Adrenal gland (tissue), 12 donors: ENCODE measurements around the gene PMF1. TPM values are rescaled to one million over a fixed set of nuclear protein-coding genes. Genes with fewer than 3 reads are reported as not detected.

ENCODE experiments used
- DNase-seq, 7 donors: peaks; one replicate each; pipeline ENCODE4 v3.0.0-alpha.2; 2019 to 2020
- H3K27ac ChIP-seq, 5 donors: fragments of 200-600 bp; sonication (generic) in 4 of 5; 1 replicate in 3 of 5; 2 replicates in 2 of 5; pipeline versions ENCODE4 v1.5.1 to v1.8.0; 2016 to 2020; ENCODE audit warnings: mild to moderate bottlenecking in 1 of 5
- H3K27me3 ChIP-seq: fragments of 200-600 bp; 2 replicates; pipeline ENCODE4 v1.8.0; 2021
- H3K36me3 ChIP-seq, 2 donors: fragments of 200-600 bp; replicated peaks in 1 of 2; 1 replicate in 1 of 2; 2 replicates in 1 of 2; pipeline versions ENCODE4 v1.5.1 to v1.8.0; 2018 to 2022
- H3K4me1 ChIP-seq, 2 donors: fragments of 200-600 bp; replicated peaks in 1 of 2; 1 replicate in 1 of 2; 2 replicates in 1 of 2; pipeline versions ENCODE4 v1.5.1 to v1.8.0; 2018 to 2021
- H3K4me3 ChIP-seq, 4 donors: fragments of 200-600 bp; sonication (generic) in 3 of 4; one replicate each; pipeline ENCODE4 v1.5.1; 2016 to 2018
- H3K9me3 ChIP-seq, 3 donors: fragments of 200-600 bp; sonication (generic) in 1 of 3; replicated peaks in 1 of 3; 1 replicate in 2 of 3; 2 replicates in 1 of 3; pipeline versions ENCODE4 v1.5.1 to v1.8.0; 2016 to 2021
- CTCF ChIP-seq, 6 experiments: fragments of 450-650 bp in 4 of 6; fragments of 200-600 bp in 2 of 6; sonication (generic) in 1 of 6; IDR thresholded peaks; 1 replicate in 5 of 6; 2 replicates in 1 of 6; pipeline versions ENCODE4 v1.5.1 to v1.8.0; 2016 to 2021; ENCODE audit warnings: antibody characterized with exemption in 6 of 6, mild to moderate bottlenecking in 2 of 6, moderate library complexity in 1 of 6
- POLR2A ChIP-seq, 2 donors: fragments of 450-650 bp; IDR thresholded peaks; one replicate each; pipeline ENCODE4 v1.6.1; 2017; ENCODE audit warnings: antibody characterized with exemption in 2 of 2, mild to moderate bottlenecking in 2 of 2, moderate library complexity in 1 of 2
- WGBS, 4 donors: extraction: QIAGEN DNeasy Blood & Tissue Kit in 2 of 4; methylation state at CpG; one replicate each; pipeline versions ENCODE4 v1.1.5 to v1.1.7; 2013 to 2017; 5-methylcytosine and 5-hydroxymethylcytosine counted together
- intact Hi-C, 2 donors: fragments of 100-400 bp; cut with DNase I; formaldehyde crosslinking; loops; one replicate each; pipeline versions ENCODE4 v1.14.1 to v1.15.0; 2022 to 2023
- polyA plus RNA-seq, 3 donors: library from polyadenylated mRNA; stranded (reverse); fragments of 200-250 nt in 2 of 3; fragments of 350-450 nt in 1 of 3; fragmentation: Illumina TruSeq in 1 of 3; extraction: RNeasy Lipid Tissue Mini Kit (QIAGEN cat#74804) in 1 of 3; gene quantifications; one replicate each; pipeline ENCODE4 v1.2.3, GENCODE V29; 2013 to 2014
- small RNA-seq, 2 donors: library from RNA; depleted of rRNA; stranded (forward); fragments of <200 nt; gene quantifications; one replicate each; pipeline ENCODE3, GENCODE V24; 2016
- total RNA-seq, 9 donors: library from RNA; depleted of rRNA in 4 of 9; stranded (reverse); fragments of >200 nt in 4 of 9; fragments of 120-200 nt in 1 of 9; fragmentation: NEBNext Ultra II Directional in 1 of 9; extraction: Animal tissue kit (Norgen Biotek cat#: 25700) in 1 of 9; gene quantifications; one replicate each; pipeline versions ENCODE4 v1.1.0 to v1.2.4, GENCODE V29; 2013 to 2023
- donor health status: healthy with polysubstance abuse.
- donor health status: Bipolar disorder and iron deficiency.
- donor health status: DM: yes; HTN: yes; CAD: no.
- donor health status: DM: no; HTN: no; CAD: no.
- donor health status: DM: no; HTN: no; CAD: no.
- donor health status: DM: yes; HTN: yes; CAD: no.

The PMF1 gene
- total and polyA plus RNA-seq, 12 donors: 45.6 to 103 (median 67.7) TPM

GRCh38 chr1:156284112-156284511 lies 71.3 kb downstream of the PMF1 start, which contains the start of gene TMEM79:
TMEM79 (plus strand) TSS chr1:156284325; CDS start chr1:156285227, 902 bp downstream.
- peak within 1 kb of the TSS in 3 of 5 donors; percentile 82 to 90 (median 86) for H3K27ac ChIP-seq
- no peaks in the 10 kb centered on the region for H3K36me3 ChIP-seq
- peak within 1 kb of the TSS in 3 of 4 donors; percentile 53 to 79 (median 78) for H3K4me3 ChIP-seq
- H3K27me3 ChIP-seq: no peaks in the 10 kb centered on the region
- peaks cover 16 to 26% of the 10 kb centered on the region in 2 donors for H3K4me1 ChIP-seq
- TF ChIP-seq CTCF (IDR thresholded peaks at IDR 0.05): no peak
- no peak for TF ChIP-seq POLR2A (IDR thresholded peaks at IDR 0.05)
- no peaks in the 10 kb centered on the region for H3K9me3 ChIP-seq
- DNase-seq: no peak
- WGBS, 4 donors: 88 to 92% (median 91%) methylated on average over 7 of the region's 7 CpGs
- intact Hi-C loops: no loop called here

- Histone ChIP-seq H3K36me3 (peaks cover 0 to 4% of the 10 kb centered on the region in 2 donors), H3K27ac (no peak overlapping the region), H3K9me3 (no peaks in the 10 kb centered on the region), H3K4me1 (peaks cover 16 to 26% of the 10 kb centered on the region in 2 donors), H3K27me3 (no peaks in the 10 kb centered on the region), H3K4me3 (no peak overlapping the region)
- DNase-seq: no peak
- WGBS, 4 donors: 53 to 78% (median 72%) methylated on average over 4 of the region's 4 CpGs
- TF ChIP-seq POLR2A (IDR thresholded peaks at IDR 0.05): no peak
- TF ChIP-seq CTCF (IDR thresholded peaks at IDR 0.05): no peak
- intact Hi-C loops: no loop called here
These were observed 72.0 kb downstream of the PMF1 start for GRCh38 chr1:156284757-156285156.

GRCh38 chr1:156285437-156285836 lies 72.6 kb downstream of the PMF1 start:
- no peak for DNase-seq
- no peaks in the 10 kb centered on the region for H3K27me3 ChIP-seq
- peaks cover 0 to 4% of the 10 kb centered on the region in 2 donors for H3K36me3 ChIP-seq
- WGBS, 4 donors: 89 to 100% (median 94%) methylated on average over 3 to 21 of the region's 21 CpGs
- H3K9me3 ChIP-seq: no peaks in the 10 kb centered on the region
- H3K4me1 ChIP-seq: peaks cover 16 to 26% of the 10 kb centered on the region in 2 donors
- no peak overlapping the region for H3K4me3 ChIP-seq
- intact Hi-C loops: no loop called here
- no peak overlapping the region for H3K27ac ChIP-seq
- TF ChIP-seq POLR2A (IDR thresholded peaks at IDR 0.05) (no peak), CTCF (IDR thresholded peaks at IDR 0.05) (no peak)

GRCh38 chr1:156286061-156286460 lies 73.3 kb downstream of the PMF1 start:
- no peak for TF ChIP-seq POLR2A (IDR thresholded peaks at IDR 0.05)
- TF ChIP-seq CTCF (IDR thresholded peaks at IDR 0.05): no peak
- intact Hi-C loops: no loop called here
- Histone ChIP-seq H3K4me1 (peaks cover 13 to 23% of the 10 kb centered on the region in 2 donors), H3K36me3 (peaks cover 0 to 4% of the 10 kb centered on the region in 2 donors), H3K27ac (no peak overlapping the region), H3K9me3 (no peaks in the 10 kb centered on the region), H3K27me3 (no peaks in the 10 kb centered on the region), H3K4me3 (no peak overlapping the region)
- DNase-seq: no peak
- 91 to 96% (median 94%) methylated on average over 8 of the region's 8 CpGs for WGBS, 4 donors

Small RNA genes lying within 50 kb of the gene (small RNA-seq; reads per million reads assigned to genes)
- gene RF00568: 0 to 0.12 reads per million in 2 donors

Other genes starting within 250 kb of the PMF1 start
- gene ARHGEF2, start 234.5 kb upstream of the PMF1 start, total RNA-seq: 10 to 100 TPM in 8 of 9 donors, 1 to 10 TPM in 1; 7.6 to 41.3 (median 32.3) TPM
- 10 to 100 TPM; 13.6 to 27.8 (median 19.9) TPM for gene ARHGEF2, start 234.5 kb upstream of the PMF1 start, polyA plus RNA-seq
- gene SSR2, start 192.1 kb upstream of the PMF1 start, total RNA-seq: 100 to 1,000 TPM; 171 to 722 (median 357) TPM
- 100 to 1,000 TPM; 164 to 724 (median 287) TPM for gene SSR2, start 192.1 kb upstream of the PMF1 start, polyA plus RNA-seq
- 10 to 100 TPM in 8 of 9 donors, 1 to 10 TPM in 1; 9.5 to 34.6 (median 22.6) TPM for gene UBQLN4, start 159.2 kb upstream of the PMF1 start, total RNA-seq
- gene UBQLN4, start 159.2 kb upstream of the PMF1 start, polyA plus RNA-seq: 10 to 100 TPM; 15.0 to 30.0 (median 27.5) TPM
- gene LAMTOR2, start 158.2 kb upstream of the PMF1 start, total RNA-seq: 100 to 1,000 TPM in 3 of 9 donors, 10 to 100 TPM in 6; 53.6 to 140 (median 85.1) TPM
- 100 to 1,000 TPM in 2 of 3 donors, 10 to 100 TPM in 1; 76.0 to 216 (median 143) TPM for gene LAMTOR2, start 158.2 kb upstream of the PMF1 start, polyA plus RNA-seq
- under 1 TPM in 1 of 9 donors, not detected in 8; 0.38 TPM for gene RAB25, start 151.8 kb upstream of the PMF1 start, total RNA-seq
- gene RAB25, start 151.8 kb upstream of the PMF1 start, polyA plus RNA-seq: under 1 TPM in 2 of 3 donors, not detected in 1; 0.17 to 0.48 TPM
- 1 to 10 TPM in 4 of 9 donors, under 1 TPM in 5; 0.09 to 2.4 (median 0.55) TPM for gene MEX3A, start 130.5 kb upstream of the PMF1 start, total RNA-seq
- under 1 TPM; 0.17 to 0.27 (median 0.24) TPM for gene MEX3A, start 130.5 kb upstream of the PMF1 start, polyA plus RNA-seq
- 100 to 1,000 TPM; 116 to 591 (median 391) TPM for gene LMNA, start 98.3 kb upstream of the PMF1 start, total RNA-seq
- gene LMNA, start 98.3 kb upstream of the PMF1 start, polyA plus RNA-seq: 100 to 1,000 TPM; 140 to 458 (median 374) TPM
- 1 to 10 TPM in 7 of 9 donors, under 1 TPM in 2; 0.30 to 4.8 (median 1.8) TPM for gene SEMA4A, start 59.4 kb upstream of the PMF1 start, total RNA-seq
- 1 to 10 TPM in 2 of 3 donors, under 1 TPM in 1; 0.93 to 3.1 (median 2.4) TPM for gene SEMA4A, start 59.4 kb upstream of the PMF1 start, polyA plus RNA-seq
- gene SLC25A44, start 18.9 kb upstream of the PMF1 start, total RNA-seq: 10 to 100 TPM; 11.4 to 33.7 (median 16.9) TPM
- gene SLC25A44, start 18.9 kb upstream of the PMF1 start, polyA plus RNA-seq: 10 to 100 TPM in 1 of 3 donors, 1 to 10 TPM in 2; 7.0 to 31.7 (median 8.6) TPM
- 1 to 10 TPM in 3 of 9 donors, under 1 TPM in 4, not detected in 2; 0.39 to 2.1 (median 0.50) TPM for gene BGLAP, start 29.2 kb downstream of the PMF1 start, total RNA-seq
- gene BGLAP, start 29.2 kb downstream of the PMF1 start, polyA plus RNA-seq: 1 to 10 TPM in 2 of 3 donors, not detected in 1; 3.0 to 8.2 TPM
- 1 to 10 TPM in 5 of 9 donors, under 1 TPM in 2, not detected in 2; 0.91 to 3.0 (median 1.2) TPM for gene PAQR6, start 35.0 kb downstream of the PMF1 start, total RNA-seq
- gene PAQR6, start 35.0 kb downstream of the PMF1 start, polyA plus RNA-seq: 10 to 100 TPM in 1 of 3 donors, 1 to 10 TPM in 1, under 1 TPM in 1; 0.53 to 13.8 (median 5.4) TPM
- 100 to 1,000 TPM in 3 of 9 donors, 10 to 100 TPM in 6; 66.3 to 110 (median 88.5) TPM for gene SMG5, start 69.8 kb downstream of the PMF1 start, total RNA-seq
- 10 to 100 TPM; 25.5 to 60.7 (median 45.3) TPM for gene SMG5, start 69.8 kb downstream of the PMF1 start, polyA plus RNA-seq
- gene TMEM79, start 71.3 kb downstream of the PMF1 start, total RNA-seq: 1 to 10 TPM; 1.0 to 6.3 (median 3.0) TPM
- 1 to 10 TPM; 1.7 to 6.1 (median 4.4) TPM for gene TMEM79, start 71.3 kb downstream of the PMF1 start, polyA plus RNA-seq
- gene GLMP, start 82.7 kb downstream of the PMF1 start, total RNA-seq: 100 to 1,000 TPM in 8 of 9 donors, 10 to 100 TPM in 1; 64.2 to 209 (median 146) TPM
- gene GLMP, start 82.7 kb downstream of the PMF1 start, polyA plus RNA-seq: 100 to 1,000 TPM in 1 of 3 donors, 10 to 100 TPM in 2; 49.8 to 134 (median 97.8) TPM
- gene VHLL, start 86.3 kb downstream of the PMF1 start, total RNA-seq: under 1 TPM in 2 of 9 donors, not detected in 7; 0.39 to 0.44 TPM
- under 1 TPM in 1 of 3 donors, not detected in 2; 0.72 TPM for gene VHLL, start 86.3 kb downstream of the PMF1 start, polyA plus RNA-seq
- 100 to 1,000 TPM; 165 to 505 (median 266) TPM for gene CCT3, start 125.3 kb downstream of the PMF1 start, total RNA-seq
- 100 to 1,000 TPM; 108 to 357 (median 189) TPM for gene CCT3, start 125.3 kb downstream of the PMF1 start, polyA plus RNA-seq
- 1 to 10 TPM in 2 of 9 donors, under 1 TPM in 5, not detected in 2; 0.70 to 4.2 (median 0.85) TPM for gene TSACC, start 125.5 kb downstream of the PMF1 start, total RNA-seq
- gene TSACC, start 125.5 kb downstream of the PMF1 start, polyA plus RNA-seq: 1 to 10 TPM in 2 of 3 donors, not detected in 1; 3.1 to 3.4 TPM
- gene RHBG, start 156.2 kb downstream of the PMF1 start, total RNA-seq: 1 to 10 TPM in 2 of 9 donors, under 1 TPM in 5, not detected in 2; 0.39 to 3.0 (median 0.98) TPM
- 1 to 10 TPM in 2 of 3 donors, under 1 TPM in 1; 0.16 to 1.9 (median 1.6) TPM for gene RHBG, start 156.2 kb downstream of the PMF1 start, polyA plus RNA-seq